ENCODE measurements around the gene SRRM3. TPM values are rescaled to one million over a fixed set of nuclear protein-coding genes. Genes with fewer than 3 reads are reported as not detected.

SRRM3 gene
- total and polyA plus RNA-seq, 9 of the 15 experiments (the other 6 are each of a cell fraction or from before 2014, with no cell fraction given): 0.04 to 0.91 (median 0.46) TPM; not detected in 2

GRCh38 chr7:76191783-76192240 lies 9.9 kb upstream of the SRRM3 start (continued):
- TF ChIP-seq HDAC8 (tag; IDR thresholded peaks at IDR 0.05) (no peak), FOXJ3 (CRISPR knock-in tag; IDR thresholded peaks at IDR 0.05) (no peak), JUND (IDR thresholded peaks at IDR 0.05; ENCODE audit: borderline replicate concordance, low read depth, low read length) (no peak), JUND (tag; IDR thresholded peaks at IDR 0.05; ENCODE audit: borderline replicate concordance, low read depth, low read length) (no peak), FUS (optimal IDR thresholded peaks at IDR 0.05; ENCODE audit: low read depth, low read length) (no peak), FIP1L1 (IDR thresholded peaks at IDR 0.05; ENCODE audit: low read depth, low read length, poor library complexity, severe bottlenecking) (no peak), SNAPC5 (CRISPR knock-in tag; IDR thresholded peaks at IDR 0.05) (no peak), THAP12 (CRISPR knock-in tag; IDR thresholded peaks at IDR 0.05) (no peak), RNF219 (CRISPR knock-in tag; IDR thresholded peaks at IDR 0.05) (no peak), FOS (IDR thresholded peaks at IDR 0.05; ENCODE audit: extremely low read depth, insufficient read length) (no peak), SMARCB1 (IDR thresholded peaks at IDR 0.05; ENCODE audit: insufficient read length, low read depth) (no peak), ETV6 (IDR thresholded peaks at IDR 0.05; ENCODE audit: borderline replicate concordance in 1 of 2, low read depth in 2 of 2, low read length in 1 of 2) (no peak), ETV6 (CRISPR knock-in tag; IDR thresholded peaks at IDR 0.05; ENCODE audit: borderline replicate concordance) (no peak), ZC3H11A (IDR thresholded peaks at IDR 0.05; ENCODE audit: low read depth, low read length) (no peak), SUPT5H (IDR thresholded peaks at IDR 0.05) (no peak)

Data from K562 (cell line).